K562 (cell line): ENCODE measurements around the gene PLEKHF1. TPM values are rescaled to one million over a fixed set of nuclear protein-coding genes. Genes with fewer than 3 reads are reported as not detected.

Experiments
- ARID3A ChIP-seq: IDR thresholded peaks from 2 replicates; pipeline ENCODE4 v1.6.1; 2012; ENCODE audit warnings: low read depth, low read length, improper control_type of control experiment, borderline replicate concordance
- CBFA2T2 ChIP-seq: fragments of 450-650 bp; conservative IDR thresholded peaks from 2 replicates; pipeline ENCODE4 v1.6.1; 2017; ENCODE audit warnings: mild to moderate bottlenecking
- EWSR1 ChIP-seq: fragments of 450-650 bp; IDR thresholded peaks from 2 replicates; pipeline ENCODE4 v1.6.1; 2018; ENCODE audit warnings: borderline replicate concordance, mild to moderate bottlenecking, low read depth, moderate library complexity; ENCODE audit not compliant: partially characterized antibody
- HNRNPL ChIP-seq: fragments of 200-400 bp; formaldehyde crosslinking; IDR thresholded peaks from 2 replicates; pipeline ENCODE4 v1.6.1; 2017; ENCODE audit warnings: low read depth, mild to moderate bottlenecking, low read length
- JUND ChIP-seq, 2 experiments: IDR thresholded peaks; 2 replicates in 1 of 2; 3 replicates in 1 of 2; pipeline ENCODE4 v1.6.1; 2011; ENCODE audit warnings: borderline replicate concordance in 2 of 2, low read depth in 2 of 2, low read length in 2 of 2, improper control_type of control experiment in 1 of 2, missing biosample characterization in 1 of 2, missing genetic modification characterization in 1 of 2, missing genetic modification reagents in 1 of 2
- KLF6 ChIP-seq: fragments of 250-450 bp; sonication (Bioruptor Pico); IDR thresholded peaks from 2 replicates; pipeline ENCODE4 v1.4.0; 2020; ENCODE audit warnings: mild to moderate bottlenecking, moderate library complexity, borderline replicate concordance
- MED1 ChIP-seq: sonication (generic); formaldehyde crosslinking; IDR thresholded peaks from 2 replicates; pipeline ENCODE4 v1.8.1; 2023; ENCODE audit warnings: missing genetic modification reagents, borderline replicate concordance
- MEF2A ChIP-seq: IDR thresholded peaks from 2 replicates; pipeline ENCODE4 v1.6.1; 2011; ENCODE audit warnings: low read depth, mild to moderate bottlenecking, low read length, moderate library complexity; ENCODE audit not compliant: control insufficient read depth
- MEF2D ChIP-seq: conservative IDR thresholded peaks from 2 replicates; pipeline ENCODE4 v1.6.1; 2016; ENCODE audit warnings: low read depth, missing genetic modification characterization, missing compliant biosample characterization
- NCOA1 ChIP-seq: fragments of 450-650 bp; IDR thresholded peaks from 2 replicates; pipeline ENCODE4 v1.6.1; 2016; ENCODE audit warnings: low read depth
- NFE2L1 ChIP-seq: fragments of 450-650 bp; IDR thresholded peaks from 2 replicates; pipeline ENCODE4 v1.6.1; 2016; ENCODE audit warnings: missing genetic modification characterization, low read depth, mild to moderate bottlenecking, missing compliant biosample characterization, moderate library complexity, borderline replicate concordance
- PCBP1 ChIP-seq: fragments of 200-400 bp; formaldehyde crosslinking; IDR thresholded peaks from 2 replicates; pipeline ENCODE4 v1.6.1; 2018; ENCODE audit warnings: mild to moderate bottlenecking, low read depth, low read length; ENCODE audit not compliant: poor library complexity, severe bottlenecking
- POLR3G ChIP-seq: IDR thresholded peaks from 2 replicates; pipeline ENCODE4 v1.6.1; 2011; ENCODE audit not compliant: insufficient read length, insufficient replicate concordance; ENCODE audit errors: extremely low read depth
- PURB ChIP-seq: sonication (generic); formaldehyde crosslinking; IDR thresholded peaks from 2 replicates; pipeline ENCODE4 v1.9.0; 2021; ENCODE audit warnings: low read depth, mild to moderate bottlenecking, missing genetic modification reagents
- RBBP5 ChIP-seq: fragments of 200-600 bp; sonication (generic); IDR thresholded peaks from 2 replicates; pipeline ENCODE4 v1.6.1; 2012; ENCODE audit warnings: borderline replicate concordance, mild to moderate bottlenecking, low read length, control low read depth, inconsistent platforms; ENCODE audit not compliant: insufficient read depth, poor library complexity, severe bottlenecking
- RFX1 ChIP-seq: fragments of 450-650 bp; IDR thresholded peaks from 2 replicates; pipeline ENCODE4 v1.6.1; 2016; ENCODE audit warnings: mild to moderate bottlenecking, moderate library complexity
- RUNX1 ChIP-seq: sonication (generic); IDR thresholded peaks from 2 replicates; pipeline ENCODE4 v1.6.1; 2016; ENCODE audit warnings: antibody characterized with exemption, low read depth
- TCF3 ChIP-seq: sonication (generic); formaldehyde crosslinking; IDR thresholded peaks from 2 replicates; pipeline ENCODE4 v1.4.0; 2020; ENCODE audit warnings: mild to moderate bottlenecking, missing genetic modification reagents
- TRIM28 ChIP-seq: fragments of 450-650 bp; IDR thresholded peaks from 2 replicates; pipeline ENCODE4 v1.6.1; 2017
- ZFP30 ChIP-seq: fragments of 250-450 bp; sonication (Bioruptor Pico); IDR thresholded peaks from 2 replicates; pipeline ENCODE4 v1.8.0; 2022; ENCODE audit warnings: moderate library complexity, mild to moderate bottlenecking, inconsistent platforms, borderline replicate concordance
- ZNF224 ChIP-seq: sonication (generic); formaldehyde crosslinking; IDR thresholded peaks from 2 replicates; pipeline ENCODE4 v1.8.0; 2022; ENCODE audit warnings: mild to moderate bottlenecking, missing genetic modification reagents
- ZNF253 ChIP-seq: fragments of 250-450 bp; sonication (Bioruptor Pico); conservative IDR thresholded peaks from 2 replicates; pipeline ENCODE4 v1.6.1; 2021; ENCODE audit warnings: mild to moderate bottlenecking
- ZNF274 ChIP-seq: IDR thresholded peaks from 2 replicates; pipeline ENCODE4 v1.6.1; 2011; ENCODE audit warnings: low read depth, mild to moderate bottlenecking, low read length, moderate library complexity, borderline replicate concordance
- ZNF395 ChIP-seq: fragments of 200-800 bp; sonication (Bioruptor generic); IDR thresholded peaks from 2 replicates; pipeline ENCODE4 v1.6.1; 2017; ENCODE audit warnings: missing genetic modification characterization, missing compliant biosample characterization
- polyA plus RNA-seq, 8 experiments: library from polyadenylated mRNA; depleted of rRNA in 4 of 8; stranded (reverse) in 5 of 8; unstranded in 3 of 8; fragments of >200 nt; fragmentation: Nextera tagmentation in 2 of 8; fragmentation: Illumina TruSeq in 1 of 8; extraction: Ambion mirVana in 2 of 8; extraction: Trizol in 1 of 8; gene quantifications; 2 replicates each; pipeline versions ENCODE4 v1.2.1 to v1.2.3, GENCODE V29; 2011 to 2014; ENCODE audit warnings: inconsistent platforms in 1 of 8, missing spikeins in 1 of 8
- total RNA-seq, 7 experiments: library from RNA; depleted of rRNA in 6 of 7; stranded (reverse); fragments of >200 nt in 6 of 7; fragmentation: Illumina TruSeq in 2 of 7; extraction: Trizol in 2 of 7; gene quantifications; 2 replicates each; pipeline versions ENCODE4 v1.2.1 to v1.2.3, GENCODE V29; 2011 to 2021; ENCODE audit warnings: low replicate concordance in 1 of 7
- TF ChIP-seq, protein P1 (sequence below): fragments of 250-450 bp; sonication (Bioruptor Pico); IDR thresholded peaks from 2 replicates; pipeline ENCODE4 v1.5.0; 2020; ENCODE audit warnings: mild to moderate bottlenecking

PLEKHF1 gene
- total and polyA plus RNA-seq, 9 of the 15 experiments (the other 6 are each of a cell fraction or from before 2014, with no cell fraction given): 0.07 to 13.4 (median 3.9) TPM; not detected in 1

GRCh38 chr19:29690842-29691241 lies 25.6 kb downstream of the PLEKHF1 start (continued):
- TF ChIP-seq RBBP5 (no peak), PURB (no peak), JUND (IDR thresholded peaks at IDR 0.05; ENCODE audit: borderline replicate concordance, low read depth, low read length) (peak; percentile 97), JUND (tag; IDR thresholded peaks at IDR 0.05; ENCODE audit: borderline replicate concordance, low read depth, low read length) (peak; percentile 96), MED1 (CRISPR knock-in tag) (no peak), PCBP1 (no peak), MEF2A (no peak), RFX1 (no peak), ZFP30 (CRISPR knock-in tag) (no peak), KLF6 (peak; percentile 69; the same call in 1 of the 2 replicates), NCOA1 (no peak), ZNF274 (no peak), CBFA2T2 (no peak), ARID3A (no peak), TRIM28 (peak; percentile 95), RUNX1 (no peak), ZNF253 (CRISPR knock-in tag) (no peak), EWSR1 (no peak), ZNF395 (CRISPR knock-in tag) (peak; percentile 80), MEF2D (tag) (no peak), POLR3G (no peak), TCF3 (CRISPR knock-in tag) (no peak), ZNF224 (CRISPR knock-in tag) (no peak), HNRNPL (no peak), NFE2L1 (tag) (peak; percentile 97)
- TF ChIP-seq, protein P1, sequence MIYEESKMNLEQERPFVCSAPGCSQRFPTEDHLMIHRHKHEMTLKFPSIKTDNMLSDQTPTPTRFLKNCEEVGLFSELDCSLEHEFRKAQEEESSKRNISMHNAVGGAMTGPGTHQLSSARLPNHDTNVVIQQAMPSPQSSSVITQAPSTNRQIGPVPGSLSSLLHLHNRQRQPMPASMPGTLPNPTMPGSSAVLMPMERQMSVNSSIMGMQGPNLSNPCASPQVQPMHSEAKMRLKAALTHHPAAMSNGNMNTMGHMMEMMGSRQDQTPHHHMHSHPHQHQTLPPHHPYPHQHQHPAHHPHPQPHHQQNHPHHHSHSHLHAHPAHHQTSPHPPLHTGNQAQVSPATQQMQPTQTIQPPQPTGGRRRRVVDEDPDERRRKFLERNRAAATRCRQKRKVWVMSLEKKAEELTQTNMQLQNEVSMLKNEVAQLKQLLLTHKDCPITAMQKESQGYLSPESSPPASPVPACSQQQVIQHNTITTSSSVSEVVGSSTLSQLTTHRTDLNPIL (CRISPR knock-in tag): no peak
